SKM-1 treated with dmso at 0.1 percent for 144 hours (cell line): ENCODE data around the gene CYP2W1.

ENCODE experiments used
- DNase-seq: peaks from one replicate; lab custom pipeline; 2025; ENCODE audit not compliant: unreplicated experiment; lab: John Stamatoyannopoulos, UW

Gene CYP2W1

GRCh38 chr7:1012004-1012715 is 29.2 kb downstream of the CYP2W1 start:
- no peak for DNase-seq

- no peak for DNase-seq
These were observed 29.7 kb downstream of the CYP2W1 start for GRCh38 chr7:1012716-1013095.

GRCh38 chr7:1013581-1013980 is 30.6 kb downstream of the CYP2W1 start:
- no peak for DNase-seq

GRCh38 chr7:1014681-1015080 is 31.7 kb downstream of the CYP2W1 start:
- DNase-seq = no peak

- no peak for DNase-seq
These were observed 32.5 kb downstream of the CYP2W1 start for GRCh38 chr7:1015196-1016121.

GRCh38 chr7:1016577-1017531 is 33.9 kb downstream of the CYP2W1 start:
- no peak for DNase-seq

- no peak for DNase-seq
These were observed 34.8 kb downstream of the CYP2W1 start for GRCh38 chr7:1017586-1018333.

- no peak for DNase-seq
These were observed 35.3 kb downstream of the CYP2W1 start for GRCh38 chr7:1018334-1018695.

- DNase-seq = no peak
These were observed 36.3 kb downstream of the CYP2W1 start for GRCh38 chr7:1019255-1019785.

GRCh38 chr7:1019789-1020610 is 37.0 kb downstream of the CYP2W1 start:
- no peak for DNase-seq

GRCh38 chr7:1020849-1021251 is 37.9 kb downstream of the CYP2W1 start:
- DNase-seq = no peak

- no peak for DNase-seq
These were observed 38.4 kb downstream of the CYP2W1 start for GRCh38 chr7:1021366-1021765.

- DNase-seq = no peak
These were observed 39.0 kb downstream of the CYP2W1 start for GRCh38 chr7:1021931-1022330.

- no peak for DNase-seq
These were observed 39.4 kb downstream of the CYP2W1 start for GRCh38 chr7:1022356-1022755.

GRCh38 chr7:1022801-1023465 is 40.0 kb downstream of the CYP2W1 start:
- DNase-seq = no peak

- peak; percentile 50 for DNase-seq
These were observed 41.4 kb downstream of the CYP2W1 start for GRCh38 chr7:1024331-1024841.

GRCh38 chr7:1024876-1025742 is 42.1 kb downstream of the CYP2W1 start:
- no peak for DNase-seq
